K562 (cell line): Measurements from ENCODE around the gene SLC24A3. TPM values are rescaled to one million over a fixed set of nuclear protein-coding genes. Genes with fewer than 3 reads are reported as not detected.

Source experiments
- ATAC-seq: fragments of 200-7000 bp; cut with Tn5 transposase; 3 replicates; pipeline ENCODE4 v1.9.1; 2020; ENCODE audit warnings: moderate library complexity
- BruUV-seq: library from RNA; stranded (reverse); fragments of 400-500 nt; replicated peaks from 2 replicates; lab custom pipeline; 2021; lab: Mats Ljungman, UMichigan
- CTCF ChIA-PET: fragments of 300-600 bp; formaldehyde crosslinking; extraction: SDS; loops from one replicate; lab custom pipeline; 2021; ENCODE audit warnings: low intra/inter-chr PET ratio; lab: Yijun Ruan, JAX
- POLR2A ChIA-PET: fragments of 300-600, 350-650 bp; sonication (Branson Sonifier 250); formaldehyde crosslinking; extraction: SDS; loops from one replicate; lab custom pipeline; 2021; ENCODE audit warnings: antibody characterized with exemption, inconsistent platforms; lab: Yijun Ruan, JAX
- DNase-seq, 4 experiments: peaks; one replicate each; pipeline versions ENCODE4 v3.0.0 to v3.0.0-alpha.2; 2011 to 2018; ENCODE audit warnings: low spot score in 3 of 4, mixed read lengths in 3 of 4; ENCODE audit errors: extremely low read depth in 1 of 4
- FAIRE-seq: peaks from 2 replicates; lab custom pipeline; 2011; peaks lifted over from hg19 to GRCh38; lab: Jason Lieb, UNC
- H2AFZ ChIP-seq: 2 replicates; pipeline ENCODE4 v1.6.0; 2011; ENCODE audit warnings: low read depth, low read length, control low read depth, inconsistent platforms
- H3K27ac ChIP-seq: fragments of 200-600 bp; 3 replicates; pipeline ENCODE4 v1.8.0; 2011; ENCODE audit warnings: low read depth, mild to moderate bottlenecking, control low read depth, inconsistent platforms, low read length, moderate library complexity, mixed read lengths; ENCODE audit errors: extremely low read depth
- H3K27me3 ChIP-seq, 2 experiments: fragments of 300-600 bp in 1 of 2; 2 replicates in 1 of 2; 3 replicates in 1 of 2; pipeline versions ENCODE4 v1.6.0 to v1.8.0; 2011; ENCODE audit warnings: inconsistent platforms in 2 of 2, low read length in 2 of 2, mild to moderate bottlenecking in 1 of 2, mixed read lengths in 1 of 2, moderate library complexity in 1 of 2; ENCODE audit not compliant: control insufficient read depth in 2 of 2, insufficient read depth in 2 of 2
- H3K36me3 ChIP-seq: fragments of 300-600 bp; 3 replicates; pipeline ENCODE4 v1.8.0; 2011; ENCODE audit warnings: mild to moderate bottlenecking, low read length, inconsistent platforms; ENCODE audit not compliant: control insufficient read depth, insufficient read depth
- H3K4me1 ChIP-seq, 2 experiments: fragments of 200-600 bp in 1 of 2; replicated peaks in 1 of 2; 2 replicates in 1 of 2; 3 replicates in 1 of 2; pipeline versions ENCODE4 v1.5.1 to v1.8.0; 2011; ENCODE audit warnings: inconsistent platforms in 2 of 2, low read length in 2 of 2, mild to moderate bottlenecking in 1 of 2, mixed read lengths in 1 of 2, moderate library complexity in 1 of 2; ENCODE audit not compliant: control insufficient read depth in 2 of 2, insufficient read depth in 2 of 2
- H3K4me2 ChIP-seq: 2 replicates; pipeline ENCODE4 v1.6.1; 2011; ENCODE audit warnings: low read length, control low read depth, inconsistent platforms, mixed read lengths; ENCODE audit not compliant: insufficient read depth
- H3K4me3 ChIP-seq: fragments of 200-600 bp; sonication (generic), shearing (Covaris generic); 2 replicates; pipeline ENCODE4 v1.5.1; 2016; ENCODE audit warnings: control low read depth, inconsistent platforms
- H3K79me2 ChIP-seq: fragments of 200-600 bp; 3 replicates; pipeline ENCODE4 v1.8.0; 2011; ENCODE audit warnings: low read length, inconsistent platforms; ENCODE audit not compliant: control insufficient read depth, insufficient read depth
- H3K9ac ChIP-seq, 2 experiments: 2 replicates each; pipeline versions ENCODE4 v1.6.0 to v1.6.1; 2011; ENCODE audit warnings: low read depth in 2 of 2, low read length in 2 of 2, control low read depth in 1 of 2, inconsistent platforms in 1 of 2, mild to moderate bottlenecking in 1 of 2, mixed read lengths in 1 of 2; ENCODE audit not compliant: insufficient read depth in 1 of 2
- H3K9me1 ChIP-seq: one replicate; pipeline ENCODE4 v1.6.0; 2011; ENCODE audit warnings: inconsistent platforms, mild to moderate bottlenecking, low read length, moderate library complexity; ENCODE audit not compliant: control insufficient read depth, insufficient read depth
- H3K9me3 ChIP-seq: replicated peaks from 2 replicates; pipeline ENCODE4 v1.5.1; 2011; ENCODE audit warnings: low read depth, low read length, inconsistent platforms; ENCODE audit not compliant: control insufficient read depth, insufficient read depth
- H4K20me1 ChIP-seq: replicated peaks from 2 replicates; pipeline ENCODE4 v1.6.1; 2011; ENCODE audit warnings: low read length, inconsistent platforms, mixed read lengths; ENCODE audit not compliant: control insufficient read depth, insufficient read depth
- ARID1B ChIP-seq: fragments of 450-650 bp; IDR thresholded peaks from 2 replicates; pipeline ENCODE4 v1.6.1; 2016; ENCODE audit warnings: antibody characterized with exemption, mild to moderate bottlenecking, inconsistent platforms
- ESRRB ChIP-seq: fragments of 250-450 bp; sonication (Bioruptor Pico); IDR thresholded peaks from 2 replicates; pipeline ENCODE4 v1.5.0; 2020; ENCODE audit warnings: mild to moderate bottlenecking, moderate library complexity, borderline replicate concordance
- HDAC8 ChIP-seq: fragments of 450-650 bp; IDR thresholded peaks from 2 replicates; pipeline ENCODE4 v1.6.1; 2016; ENCODE audit warnings: mild to moderate bottlenecking, missing genetic modification characterization, moderate library complexity, missing compliant biosample characterization
- PURB ChIP-seq: sonication (generic); formaldehyde crosslinking; IDR thresholded peaks from 2 replicates; pipeline ENCODE4 v1.9.0; 2021; ENCODE audit warnings: low read depth, mild to moderate bottlenecking, missing genetic modification reagents
- SMC3 ChIP-seq: conservative IDR thresholded peaks from 2 replicates; pipeline ENCODE4 v1.6.1; 2011; ENCODE audit warnings: low read depth, low read length, improper control_type of control experiment; ENCODE audit not compliant: insufficient read depth
- TCF3 ChIP-seq: sonication (generic); formaldehyde crosslinking; IDR thresholded peaks from 2 replicates; pipeline ENCODE4 v1.4.0; 2020; ENCODE audit warnings: mild to moderate bottlenecking, missing genetic modification reagents
- TEAD2 ChIP-seq: fragments of 450-650 bp; IDR thresholded peaks from 2 replicates; pipeline ENCODE4 v1.6.1; 2016; ENCODE audit warnings: missing genetic modification characterization, control low read depth, missing compliant biosample characterization
- ZNF324 ChIP-seq: fragments of 250-450 bp; sonication (Bioruptor Pico); IDR thresholded peaks from 2 replicates; pipeline ENCODE4 v1.4.0; 2020; ENCODE audit warnings: mild to moderate bottlenecking
- ZNF507 ChIP-seq: conservative IDR thresholded peaks from 2 replicates; pipeline ENCODE4 v1.6.1; 2017; ENCODE audit warnings: missing genetic modification characterization, missing compliant biosample characterization
- WGBS: fragments of 100-300 bp; shearing (Covaris generic); methylation state at CpG from one replicate; pipeline ENCODE4 v1.1.6; 2016; ENCODE audit warnings: low coverage, mixed read lengths; ENCODE audit not compliant: insufficient coverage; ENCODE audit errors: missing lambda C conversion rate; 5-methylcytosine and 5-hydroxymethylcytosine counted together
- in situ Hi-C: fragments of 300-500 bp; cut with MboI; formaldehyde crosslinking; loops from 4 replicates; pipeline ENCODE4 v1.15.0; 2018; ENCODE audit warnings: inconsistent platforms, mixed read lengths
- intact Hi-C: fragments of 100-400 bp; cut with micrococcal nuclease; formaldehyde crosslinking; loops from 2 replicates; pipeline ENCODE4 v1.14.2; 2022
- polyA plus RNA-seq, 8 experiments: library from polyadenylated mRNA; depleted of rRNA in 4 of 8; stranded (reverse) in 5 of 8; unstranded in 3 of 8; fragments of >200 nt; fragmentation: Nextera tagmentation in 2 of 8; fragmentation: Illumina TruSeq in 1 of 8; extraction: Ambion mirVana in 2 of 8; extraction: Trizol in 1 of 8; gene quantifications; 2 replicates each; pipeline versions ENCODE4 v1.2.1 to v1.2.3, GENCODE V29; 2011 to 2014; ENCODE audit warnings: inconsistent platforms in 1 of 8, missing spikeins in 1 of 8
- total RNA-seq, 7 experiments: library from RNA; depleted of rRNA in 6 of 7; stranded (reverse); fragments of >200 nt in 6 of 7; fragmentation: Illumina TruSeq in 2 of 7; extraction: Trizol in 2 of 7; gene quantifications; 2 replicates each; pipeline versions ENCODE4 v1.2.1 to v1.2.3, GENCODE V29; 2011 to 2021; ENCODE audit warnings: low replicate concordance in 1 of 7

SLC24A3 gene
- total and polyA plus RNA-seq, 9 of the 15 experiments (the other 6 are each of a cell fraction or from before 2014, with no cell fraction given): not detected

DNA sequence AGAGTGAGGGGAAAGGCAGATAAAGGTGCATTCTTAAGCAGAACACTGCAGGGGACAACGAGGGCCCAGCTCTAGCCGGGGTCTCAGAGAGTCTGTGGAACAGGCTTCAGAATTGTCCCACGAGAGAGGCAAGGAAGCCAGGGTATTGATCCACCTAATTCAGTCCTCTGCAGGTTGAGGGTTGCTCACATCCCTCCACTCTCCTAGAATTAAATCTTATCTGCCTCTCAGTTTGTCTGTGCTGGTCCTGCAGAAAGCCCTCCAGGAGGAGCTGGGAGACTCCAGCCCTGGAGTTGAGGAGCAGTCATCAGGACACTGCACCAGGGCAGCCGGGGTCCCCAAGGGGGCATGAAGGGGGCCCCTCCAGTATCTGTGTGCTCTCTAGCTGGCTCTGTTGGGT lies 39.1 kb downstream of the SLC24A3 start:
- H3K27ac ChIP-seq: no peak overlapping the region
- H3K27me3 ChIP-seq: no peaks in the 10 kb centered on the region
- in situ Hi-C loops: no loop called here
- H4K20me1 ChIP-seq: no peaks in the 10 kb centered on the region; the same call in 1 of the 2 replicates
- no peak overlapping the region for H3K4me3 ChIP-seq
- no TSS peak for BruUV-seq
- intact Hi-C loops: no loop called here
- no peaks in the 10 kb centered on the region for H3K9me3 ChIP-seq
- WGBS: 0% methylated on average over 3 of the region's 4 CpGs
- H3K4me2 ChIP-seq: no peak overlapping the region
- no peak for FAIRE-seq
- DNase-seq: no peak
- no peak overlapping the region for H3K9ac ChIP-seq
- ChIA-PET POLR2A (no interaction called here), CTCF (no interaction called here)
- H3K4me1 ChIP-seq: no peaks in the 10 kb centered on the region
- TF ChIP-seq SMC3 (no peak), ARID1B (no peak), ZNF324 (CRISPR knock-in tag) (no peak), ZNF507 (tag) (no peak), TEAD2 (tag) (no peak), PURB (CRISPR knock-in tag) (no peak), TCF3 (CRISPR knock-in tag) (no peak), ESRRB (CRISPR knock-in tag) (no peak), HDAC8 (tag) (no peak)
- no peaks in the 10 kb centered on the region for H3K9me1 ChIP-seq
- no peaks in the 10 kb centered on the region for H3K36me3 ChIP-seq
- no peak overlapping the region for H2AFZ ChIP-seq
- no peak for ATAC-seq
- no peaks in the 10 kb centered on the region for H3K79me2 ChIP-seq
